Fibroblast of skin of left biceps (primary cell): ENCODE results near the gene RUSF1.
"Not testable (repeated sequence)": the region's sequence is repeated elsewhere in the genome, so short reads cannot be mapped to it uniquely, and the experiment has no call there.

ENCODE experiments used
- DNase-seq, 2 experiments: peaks; one replicate each; pipeline ENCODE4 v3.0.0-alpha.2; 2013; ENCODE audit warnings: low read depth in 2 of 2

The RUSF1 gene

DNA sequence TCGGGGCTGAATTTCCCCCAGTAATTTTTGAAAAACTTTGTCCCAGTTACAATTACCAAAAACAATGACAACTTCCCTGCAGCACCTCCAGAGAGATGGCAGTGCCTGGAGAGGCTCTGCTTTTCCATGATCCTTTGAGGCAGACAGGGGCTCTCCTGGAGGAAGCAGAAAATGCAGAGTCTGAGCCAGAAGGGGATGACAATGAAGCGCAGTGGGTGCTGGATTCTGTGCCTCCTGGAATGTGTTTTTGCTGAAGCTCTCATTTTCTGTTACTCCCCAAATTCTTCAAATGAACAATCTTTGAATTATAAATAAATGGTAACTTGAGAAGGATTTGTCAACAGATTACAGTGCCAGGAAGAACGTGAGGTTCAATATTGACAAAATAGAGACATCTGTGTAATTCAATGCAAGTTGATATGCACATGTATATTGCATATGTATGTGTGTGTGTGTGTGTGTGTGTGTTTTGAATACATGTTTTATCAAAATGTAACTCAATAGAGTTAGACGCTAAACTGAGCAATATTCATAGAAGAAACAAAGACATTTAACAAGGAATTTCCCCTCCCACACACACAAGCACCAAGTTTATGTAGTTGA is 9.7 kb upstream of the RUSF1 start:
- no peak for DNase-seq

- no peak for DNase-seq
Observed at GRCh38 chr16:31513884-31514283, 5.7 kb upstream of the RUSF1 start.

- peak in 1 of 2 experiments; percentile 20 for DNase-seq
Observed at GRCh38 chr16:31513126-31513525, 4.9 kb upstream of the RUSF1 start.

DNA sequence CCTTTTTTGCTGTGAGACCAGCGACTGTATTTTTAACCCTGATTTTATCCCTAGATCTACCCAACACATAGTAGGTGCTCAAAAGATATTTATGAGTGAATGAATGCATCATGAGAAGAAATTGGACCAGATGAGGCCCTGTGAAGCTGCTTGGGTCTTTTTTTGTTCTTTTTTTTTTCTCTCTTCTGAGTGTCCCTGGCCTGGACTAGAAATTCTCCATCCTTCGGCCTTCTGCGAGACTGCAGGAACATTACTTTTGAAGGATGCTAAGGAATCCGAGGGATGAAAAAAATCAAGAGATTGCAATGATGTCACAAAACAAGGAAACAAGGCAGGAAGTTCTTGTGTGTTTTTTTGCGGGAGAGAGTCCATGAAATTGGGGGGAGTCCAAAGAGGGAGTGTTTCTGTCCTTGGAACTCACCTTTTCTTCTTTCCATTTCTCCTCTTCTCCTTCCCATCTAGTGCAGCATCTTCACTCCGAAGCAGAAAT is 560 bp upstream of the RUSF1 start:
- DNase-seq: no peak

GRCh38 chr16:31507617-31507928 is 618 bp downstream of the RUSF1 start:
- no peak for DNase-seq

DNA sequence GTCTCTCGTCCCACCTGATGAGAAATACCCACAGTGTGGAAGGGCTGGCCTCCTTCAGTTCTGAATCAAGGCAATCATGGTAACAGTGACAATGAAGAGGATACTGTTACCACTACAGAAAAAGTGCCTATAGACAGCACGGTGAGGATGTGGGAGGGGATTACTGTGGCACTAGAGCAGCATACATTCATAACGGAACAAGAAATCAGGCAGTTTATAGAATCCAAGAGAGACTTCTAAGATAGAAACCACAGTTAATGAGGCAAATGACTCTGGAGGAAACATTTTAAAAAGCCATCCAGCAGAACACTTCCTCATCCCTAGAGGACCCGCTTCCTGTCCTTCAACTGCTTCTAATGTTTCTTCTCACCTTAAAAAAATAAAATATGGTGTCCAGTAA is 2.7 kb downstream of the RUSF1 start:
- no peak for DNase-seq

- DNase-seq: no peak
Observed at GRCh38 chr16:31504159-31504558, 4.0 kb downstream of the RUSF1 start.

DNA sequence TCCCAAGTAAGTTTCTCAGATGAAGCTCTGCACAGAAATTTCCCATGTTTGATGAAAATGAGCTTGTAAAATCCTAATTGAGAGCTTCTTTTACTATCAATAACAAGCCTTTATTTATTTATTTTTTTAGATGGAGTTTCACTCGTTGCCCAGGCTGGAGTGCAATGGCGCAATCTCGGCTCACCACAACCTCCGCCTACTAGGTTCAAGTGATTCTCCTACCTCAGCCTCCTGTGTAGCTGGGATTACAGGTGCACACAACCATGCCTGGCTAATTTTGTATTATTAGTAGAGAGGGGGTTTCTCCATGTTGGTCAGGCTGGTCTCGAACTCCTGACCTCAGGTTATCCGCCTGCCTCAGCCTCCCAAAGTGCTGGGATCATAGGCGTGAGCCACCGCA is 4.6 kb downstream of the RUSF1 start:
- not testable (repeated sequence) for DNase-seq

DNA sequence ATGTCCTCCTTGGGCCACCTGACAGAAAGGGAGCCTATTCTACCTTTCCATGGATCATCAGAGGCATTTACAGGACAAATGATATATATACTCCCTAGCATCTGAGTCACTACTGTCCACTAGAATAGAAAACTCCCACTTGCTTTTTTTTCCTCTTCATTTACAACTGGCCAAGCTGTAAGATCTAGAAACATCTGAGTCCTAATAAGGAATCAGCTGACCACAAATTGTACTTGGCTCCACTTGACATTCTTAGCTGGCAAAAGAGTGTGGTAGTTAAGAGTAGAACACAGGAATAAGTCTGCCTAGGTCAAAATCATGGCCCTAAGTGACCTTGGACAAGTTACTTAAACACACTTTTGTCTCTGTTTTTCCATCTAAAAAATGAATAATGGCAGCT is 5.2 kb downstream of the RUSF1 start:
- DNase-seq: no peak

DNA sequence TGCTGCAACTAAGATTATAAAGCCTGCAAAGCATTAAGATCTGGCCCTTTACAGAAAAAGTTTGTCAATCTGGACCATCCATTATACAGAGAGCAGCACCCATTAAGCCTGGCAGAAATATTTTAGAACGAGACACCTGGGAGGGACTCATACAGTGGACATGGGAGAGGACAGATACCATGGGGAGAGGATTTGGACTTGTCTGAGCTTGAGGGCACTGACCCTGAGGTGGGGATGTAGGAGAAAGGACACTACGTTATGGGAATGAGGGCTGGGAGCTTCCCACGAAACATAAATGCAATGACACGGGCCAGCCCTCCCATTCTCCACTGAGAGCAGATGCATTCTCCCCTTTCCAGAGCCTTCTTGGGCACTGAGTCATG is 6.2 kb downstream of the RUSF1 start:
- DNase-seq: no peak

GRCh38 chr16:31501226-31501965 is 6.8 kb downstream of the RUSF1 start:
- DNase-seq: no peak

DNA sequence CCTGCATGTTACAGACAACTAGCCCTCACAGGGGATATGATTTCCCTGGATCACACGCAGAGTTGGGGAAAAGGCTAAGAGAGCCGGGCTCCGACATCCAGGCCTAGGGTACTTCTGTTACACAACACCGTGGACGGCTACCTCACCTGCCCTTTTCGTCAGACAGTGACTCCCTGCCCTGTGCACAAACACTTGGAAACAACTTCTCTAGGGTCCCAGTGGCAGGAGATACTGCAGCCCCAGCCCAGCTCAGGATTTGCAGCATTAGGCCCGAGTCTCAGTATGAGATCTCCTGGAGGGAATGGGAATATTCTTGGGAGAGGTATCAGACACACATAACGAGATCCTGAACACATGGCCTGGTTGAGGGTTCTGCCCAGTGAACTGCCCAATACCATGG is 8.3 kb downstream of the RUSF1 start:
- no peak for DNase-seq

DNA sequence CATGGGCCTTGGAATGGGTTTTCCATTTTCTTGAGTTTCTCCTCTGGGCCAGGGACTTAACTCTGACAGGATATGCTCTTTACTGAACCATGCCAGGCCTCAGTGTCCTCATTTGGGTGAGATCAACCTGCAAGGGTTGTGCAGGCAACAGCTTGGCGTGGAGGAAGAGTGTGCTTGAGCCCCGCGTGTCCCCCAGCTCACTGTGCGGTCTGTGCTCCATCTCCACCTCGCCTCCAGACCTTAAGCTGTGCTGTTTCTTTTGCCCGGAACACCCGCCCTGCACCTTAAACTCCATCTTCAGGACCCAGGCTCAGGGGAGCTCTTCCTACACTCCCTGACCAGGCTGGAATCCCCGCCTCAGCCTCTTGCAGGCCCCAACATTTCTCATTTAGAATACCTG is 9.7 kb downstream of the RUSF1 start:
- DNase-seq: no peak

- no peak for DNase-seq
Observed at GRCh38 chr16:31496670-31497069, 11.5 kb downstream of the RUSF1 start.

- no peak for DNase-seq
Observed at GRCh38 chr16:31493506-31494125, 14.6 kb downstream of the RUSF1 start.

DNA sequence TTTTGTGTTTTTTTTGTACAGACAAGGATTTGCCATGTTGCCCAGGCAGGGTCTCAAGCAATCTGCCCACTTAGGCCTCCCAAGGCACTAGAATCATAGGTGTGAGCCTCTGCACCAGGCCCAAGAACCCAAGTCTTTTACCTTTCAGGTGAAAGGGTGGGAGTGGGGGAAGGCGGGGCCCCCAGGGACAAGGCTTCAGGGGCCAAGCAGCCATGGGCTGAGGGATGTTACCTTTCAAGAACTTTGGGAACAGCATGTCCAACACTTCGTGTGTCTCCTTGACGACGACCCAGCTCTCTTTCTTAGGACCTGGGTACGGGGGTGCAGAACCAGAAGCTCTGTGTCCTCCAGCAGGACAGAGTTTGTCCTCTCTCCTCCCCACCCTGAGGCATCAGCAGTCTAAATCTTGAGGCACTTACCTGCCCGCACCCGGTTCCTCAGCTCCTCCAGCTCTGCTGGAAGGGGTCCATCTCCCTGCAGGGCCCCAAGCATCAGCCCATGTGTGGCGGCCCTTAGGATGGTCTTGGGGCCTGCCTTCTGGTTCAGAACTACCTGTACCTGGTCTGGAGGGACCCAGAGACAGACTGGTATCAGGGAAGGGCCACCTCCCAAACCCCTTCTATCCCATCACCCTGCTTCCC is 16.3 kb downstream of the RUSF1 start:
- DNase-seq: no peak

- DNase-seq: no peak
Observed at GRCh38 chr16:31489616-31490584, 18.3 kb downstream of the RUSF1 start.

- no peak for DNase-seq
Observed at GRCh38 chr16:31489298-31489564, 19.0 kb downstream of the RUSF1 start.

DNA sequence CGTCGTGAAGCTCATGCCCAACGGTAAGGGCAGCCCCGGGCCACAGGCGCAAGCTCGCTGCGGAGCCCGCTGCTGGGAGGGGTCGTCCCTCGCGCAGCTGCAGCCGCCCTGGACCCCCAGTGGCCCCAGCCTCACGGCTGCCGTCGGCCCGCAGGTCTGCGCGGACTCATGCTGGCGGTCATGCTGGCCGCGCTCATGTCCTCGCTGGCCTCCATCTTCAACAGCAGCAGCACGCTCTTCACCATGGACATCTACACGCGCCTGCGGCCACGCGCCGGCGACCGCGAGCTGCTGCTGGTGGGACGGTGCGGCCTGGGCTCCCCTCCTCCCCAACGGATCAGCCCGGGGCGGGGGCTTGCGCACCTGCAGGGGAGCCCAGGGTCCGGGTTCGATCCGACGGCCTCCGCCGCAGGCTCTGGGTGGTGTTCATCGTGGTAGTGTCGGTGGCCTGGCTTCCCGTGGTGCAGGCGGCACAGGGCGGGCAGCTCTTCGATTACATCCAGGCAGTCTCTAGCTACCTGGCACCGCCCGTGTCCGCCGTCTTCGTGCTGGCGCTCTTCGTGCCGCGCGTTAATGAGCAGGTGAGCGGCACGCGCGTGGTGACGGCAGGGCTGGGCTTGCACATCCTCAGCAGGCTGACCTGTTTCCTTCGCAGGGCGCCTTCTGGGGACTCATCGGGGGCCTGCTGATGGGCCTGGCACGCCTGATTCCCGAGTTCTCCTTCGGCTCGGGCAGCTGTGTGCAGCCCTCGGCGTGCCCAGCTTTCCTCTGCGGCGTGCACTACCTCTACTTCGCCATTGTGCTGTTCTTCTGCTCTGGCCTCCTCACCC is 19.5 kb downstream of the RUSF1 start:
- DNase-seq: no peak

GRCh38 chr16:31487720-31488467 is 20.3 kb downstream of the RUSF1 start:
- no peak for DNase-seq
